Astrocyte of the cerebellum (primary cell): ENCODE data around the gene FGB.
A peak's percentile ranks its signal among the peaks of the same experiment; 100 is the strongest.

Experiments used
- DNase-seq: peaks from one replicate; pipeline ENCODE4 v3.0.0-alpha.2; 2011; ENCODE audit warnings: low read depth
- H3K4me3 ChIP-seq: 2 replicates; pipeline ENCODE4 v1.5.1; 2011; ENCODE audit warnings: mild to moderate bottlenecking, low read depth, low read length, moderate library complexity
- CTCF ChIP-seq: IDR thresholded peaks from 2 replicates; pipeline ENCODE4 v1.5.1; 2012; ENCODE audit warnings: low read length, low read depth, moderate library complexity, mild to moderate bottlenecking; ENCODE audit errors: missing control alignments
- in situ Hi-C: cut with HindIII; loops from 2 replicates; pipeline ENCODE4 v1.10.0; 2017; ENCODE audit warnings: low sequenced_read_pairs

Gene FGB

DNA sequence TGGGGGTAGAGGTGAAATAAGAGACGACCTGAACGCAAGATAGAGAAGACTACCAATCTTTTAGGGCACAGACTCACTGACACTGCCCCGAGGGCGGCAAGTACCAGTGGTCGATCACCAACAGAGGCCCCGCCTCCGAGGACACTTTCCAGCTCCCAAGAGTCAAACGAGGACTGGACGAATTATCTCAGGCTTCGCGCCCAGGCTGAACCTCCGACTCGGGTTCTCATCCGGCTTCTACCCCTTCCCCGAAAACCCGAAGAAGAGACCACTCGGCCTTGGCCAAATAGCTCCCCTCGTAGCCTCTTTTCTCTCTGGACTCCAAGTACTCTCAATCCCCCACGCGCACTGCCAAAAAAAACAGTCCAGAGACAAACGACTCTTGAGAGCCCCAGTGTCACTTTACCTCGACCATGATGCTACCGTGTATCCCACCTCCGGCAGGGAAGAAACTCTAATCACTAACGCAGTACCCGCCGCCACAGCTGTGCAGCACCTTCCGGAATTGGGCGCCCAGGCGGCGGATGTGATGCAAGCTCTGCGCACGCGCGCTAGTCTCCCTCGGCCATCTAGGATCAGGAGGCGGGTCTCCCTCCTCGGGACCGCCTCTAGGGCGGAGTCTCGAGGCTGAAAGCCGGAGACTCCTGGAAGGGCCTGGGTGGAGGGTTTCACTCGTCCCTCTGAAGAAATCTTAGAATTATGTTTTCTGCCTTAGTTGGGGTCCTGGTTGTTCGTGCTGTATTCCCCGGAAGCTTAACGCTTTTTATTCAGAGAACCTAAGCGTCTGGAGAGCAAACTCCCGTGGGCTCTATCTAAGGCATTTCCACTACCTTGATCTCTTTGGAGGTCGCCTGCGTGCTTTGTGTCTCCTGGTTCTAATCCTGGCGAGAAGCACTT is 12.7 kb upstream of the FGB start, which contains the start of gene PLRG1:
Gene PLRG1 (minus strand): TSS at position 507 of the 897 bp plus-strand sequence. CDS start 92 bp downstream, at position 415.
- H3K4me3 ChIP-seq, result peak within 1 kb of the TSS; percentile 89
- in situ Hi-C loops, result no loop called here
- no peak for TF ChIP-seq CTCF
- DNase-seq, result peak; percentile 89

DNA sequence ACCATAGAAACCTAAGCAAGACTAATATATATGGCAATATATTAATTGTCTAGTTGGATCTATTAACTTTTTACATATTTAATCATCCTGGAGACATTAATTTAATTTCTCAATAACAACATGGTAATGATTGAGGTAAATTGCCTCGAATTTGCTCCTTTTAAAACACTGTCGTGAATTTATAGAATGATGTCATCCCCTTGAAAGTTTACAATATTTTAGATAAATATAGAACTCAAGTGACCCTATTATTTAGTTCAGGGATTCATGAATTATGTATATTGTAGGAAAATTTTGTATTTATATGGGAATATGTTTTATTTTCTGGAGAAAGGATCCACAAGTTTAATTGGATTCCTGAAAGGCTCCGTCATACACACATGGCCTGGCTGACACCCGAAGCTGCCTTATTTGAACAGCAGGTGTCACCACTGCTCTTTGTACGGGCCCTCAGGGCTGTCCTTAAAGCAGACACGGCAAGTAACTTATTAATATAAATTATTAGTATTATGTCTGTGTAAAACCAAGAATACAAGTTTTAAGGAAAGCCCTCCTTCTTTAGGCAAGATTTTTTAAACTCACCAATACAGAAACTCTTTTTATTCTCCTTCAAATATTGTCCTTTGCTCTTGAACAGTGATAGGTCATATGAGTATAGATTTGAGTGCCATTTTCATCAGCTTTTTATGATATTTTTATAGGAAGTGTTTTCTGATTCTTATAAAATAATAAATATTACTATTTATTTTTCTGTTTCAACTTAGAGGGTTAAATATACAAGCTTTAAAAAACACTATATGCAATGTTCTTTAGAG is 10.7 kb upstream of the FGB start:
- TF ChIP-seq CTCF, result peak; percentile 87
- H3K4me3 ChIP-seq, result no peak overlapping the region
- peak; percentile 69 for DNase-seq
- in situ Hi-C loops, result no loop called here

DNA sequence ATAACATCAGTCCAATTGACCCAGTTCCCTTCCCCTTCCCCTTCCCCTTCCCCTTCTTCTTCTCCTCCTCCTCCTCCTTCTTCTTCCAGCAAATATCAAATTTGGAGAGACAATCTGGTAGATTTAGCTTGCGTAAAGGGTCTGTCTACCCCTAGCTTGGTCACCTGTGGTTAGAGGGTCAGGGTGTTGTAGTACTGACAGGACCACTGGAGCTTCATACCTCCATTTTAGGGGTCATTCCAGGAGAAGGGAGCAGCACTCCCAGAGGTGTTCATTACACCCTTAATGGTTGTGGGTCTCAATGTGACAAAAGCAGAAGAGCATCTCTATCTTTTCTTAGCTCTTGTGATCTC is 3.7 kb upstream of the FGB start:
- TF ChIP-seq CTCF, result no peak
- no peak for DNase-seq
- in situ Hi-C loops, result no loop called here
- no peak overlapping the region for H3K4me3 ChIP-seq

DNA sequence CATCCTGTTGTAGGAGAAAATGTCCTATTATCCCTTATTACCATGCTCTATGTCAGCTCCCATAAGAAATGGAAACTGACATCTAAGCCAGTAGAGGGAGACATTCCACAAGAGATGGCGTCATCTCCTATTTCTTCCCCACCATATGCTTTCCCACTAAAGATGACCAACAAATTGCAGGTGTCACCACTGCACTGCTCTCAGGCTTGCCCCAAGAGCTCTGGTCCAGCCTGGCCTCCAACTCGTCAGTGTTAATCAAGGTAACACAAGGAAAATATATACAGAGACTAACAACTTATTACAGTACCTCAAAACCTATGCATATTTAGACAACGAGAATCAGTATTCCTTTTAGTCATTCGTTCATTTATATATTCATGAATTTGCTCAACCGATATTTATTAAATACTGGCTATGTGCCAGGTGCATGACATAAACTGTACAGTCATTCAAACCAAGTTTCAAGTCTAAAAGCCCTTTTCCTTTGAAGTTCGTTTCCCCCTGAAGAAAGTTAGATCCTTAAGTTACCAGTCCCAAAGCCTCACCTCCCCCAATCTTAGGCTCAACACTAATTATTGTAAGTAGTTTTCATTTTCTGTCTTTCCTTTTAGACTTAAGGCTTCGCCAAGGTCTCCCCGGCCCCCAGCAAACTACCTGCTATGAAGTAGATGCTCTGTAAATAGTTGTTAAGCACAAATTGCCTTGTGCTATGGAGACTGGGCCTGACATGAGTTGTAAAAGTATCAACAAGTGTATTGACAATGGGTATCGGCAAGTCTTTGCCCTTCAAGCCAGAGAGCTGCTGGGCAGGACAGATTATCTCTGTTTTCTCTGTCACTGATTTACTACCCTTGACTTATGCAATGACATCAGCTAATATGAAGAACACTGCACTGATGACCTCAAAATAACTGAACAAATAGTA is 3.1 kb upstream of the FGB start:
- in situ Hi-C loops, result no loop called here
- peak; percentile 49 for DNase-seq
- H3K4me3 ChIP-seq, result no peak overlapping the region
- TF ChIP-seq CTCF, result peak; percentile 62

DNA sequence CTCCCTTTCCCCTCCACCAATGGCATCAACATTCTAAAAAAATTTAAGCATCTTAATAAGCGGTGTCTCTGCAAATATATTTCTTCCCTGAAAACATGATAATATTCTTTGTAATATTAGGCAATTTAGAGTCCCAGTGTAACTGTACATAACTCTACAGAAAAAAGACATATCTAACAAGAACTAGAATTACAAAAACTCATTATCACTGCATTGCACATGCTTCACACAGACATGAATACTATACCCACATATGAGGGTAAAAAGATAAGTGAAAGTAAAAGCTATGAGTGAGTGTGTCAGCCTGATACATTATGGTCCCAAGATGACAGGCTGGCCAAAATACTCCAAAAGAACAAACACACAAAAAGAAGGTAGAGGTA is 2.4 kb upstream of the FGB start:
- TF ChIP-seq CTCF, result no peak
- DNase-seq, result no peak
- H3K4me3 ChIP-seq, result no peak overlapping the region
- in situ Hi-C loops, result no loop called here

DNA sequence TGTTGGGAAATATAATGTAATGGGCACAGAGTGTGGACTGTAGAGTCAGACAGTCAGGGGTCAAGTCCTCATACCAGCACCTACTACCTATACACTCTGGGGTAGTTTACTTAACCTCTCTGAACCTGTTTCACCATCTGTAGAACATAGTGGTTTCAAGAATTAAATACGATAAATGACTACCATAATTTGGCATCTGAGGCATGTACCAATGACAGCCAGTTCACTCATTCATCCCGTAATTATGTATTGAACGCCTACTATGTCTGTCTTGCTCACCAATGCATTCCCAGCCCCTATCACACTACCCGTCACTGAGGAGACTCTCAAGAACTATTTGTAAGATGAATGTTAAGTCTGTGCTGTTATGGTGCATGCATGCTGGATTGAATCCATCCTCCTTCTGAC is 2.0 kb upstream of the FGB start:
- in situ Hi-C loops, result no loop called here
- TF ChIP-seq CTCF, result no peak
- no peak overlapping the region for H3K4me3 ChIP-seq
- DNase-seq, result peak; percentile 20
